Tibial nerve (tissue), 4 donors: ENCODE data around the gene SELP.

Source experiments
- EP300 ChIP-seq, 2 donors: sonication (generic); formaldehyde crosslinking; IDR thresholded peaks; one replicate each; pipeline ENCODE4 v1.6.1; 2017; ENCODE audit warnings: antibody characterized with exemption in 2 of 2, mild to moderate bottlenecking in 1 of 2
- TF ChIP-seq, protein P1 (sequence below), 5 experiments: fragments of 200-600 bp in 3 of 5; fragments of 450-650 bp in 2 of 5; sonication (generic) in 3 of 5; IDR thresholded peaks; one replicate each; pipeline ENCODE4 v1.5.1; 2016 to 2019; ENCODE audit warnings: antibody characterized with exemption in 5 of 5, mild to moderate bottlenecking in 3 of 5, moderate library complexity in 2 of 5

DNA sequence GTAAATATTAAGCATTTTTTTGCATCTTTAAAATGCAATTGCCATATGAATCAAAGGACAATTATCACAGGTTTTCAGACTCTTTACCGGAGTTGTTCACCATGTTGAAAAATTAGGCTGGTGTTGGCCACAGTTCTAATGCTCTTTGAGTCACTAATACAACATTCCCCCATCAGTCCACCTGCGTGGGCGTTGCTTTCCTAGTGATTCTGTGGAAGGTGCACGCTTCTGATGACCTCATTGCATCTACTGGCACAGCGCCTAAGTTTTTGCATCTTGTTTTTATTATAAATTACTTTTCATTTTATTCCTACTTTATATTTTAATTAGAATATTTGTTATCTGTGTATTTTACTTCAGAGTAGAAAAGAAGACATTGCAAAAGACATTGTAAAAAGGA is 39.0 kb downstream of the SELP start:
- TF ChIP-seq, protein P1, sequence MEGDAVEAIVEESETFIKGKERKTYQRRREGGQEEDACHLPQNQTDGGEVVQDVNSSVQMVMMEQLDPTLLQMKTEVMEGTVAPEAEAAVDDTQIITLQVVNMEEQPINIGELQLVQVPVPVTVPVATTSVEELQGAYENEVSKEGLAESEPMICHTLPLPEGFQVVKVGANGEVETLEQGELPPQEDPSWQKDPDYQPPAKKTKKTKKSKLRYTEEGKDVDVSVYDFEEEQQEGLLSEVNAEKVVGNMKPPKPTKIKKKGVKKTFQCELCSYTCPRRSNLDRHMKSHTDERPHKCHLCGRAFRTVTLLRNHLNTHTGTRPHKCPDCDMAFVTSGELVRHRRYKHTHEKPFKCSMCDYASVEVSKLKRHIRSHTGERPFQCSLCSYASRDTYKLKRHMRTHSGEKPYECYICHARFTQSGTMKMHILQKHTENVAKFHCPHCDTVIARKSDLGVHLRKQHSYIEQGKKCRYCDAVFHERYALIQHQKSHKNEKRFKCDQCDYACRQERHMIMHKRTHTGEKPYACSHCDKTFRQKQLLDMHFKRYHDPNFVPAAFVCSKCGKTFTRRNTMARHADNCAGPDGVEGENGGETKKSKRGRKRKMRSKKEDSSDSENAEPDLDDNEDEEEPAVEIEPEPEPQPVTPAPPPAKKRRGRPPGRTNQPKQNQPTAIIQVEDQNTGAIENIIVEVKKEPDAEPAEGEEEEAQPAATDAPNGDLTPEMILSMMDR (IDR thresholded peaks at IDR 0.05): no peak
- no peak for TF ChIP-seq EP300 (IDR thresholded peaks at IDR 0.05)
